HUES6 (cell line): ENCODE results near the gene DAAM1.

Experiments
- H3K27ac ChIP-seq: 2 replicates; pipeline ENCODE4 v1.7.0; 2013; ENCODE audit warnings: low read depth, mild to moderate bottlenecking, low read length, inconsistent platforms
- H3K27me3 ChIP-seq: 2 replicates; pipeline ENCODE4 v1.6.1; 2013; ENCODE audit warnings: low read length; ENCODE audit not compliant: control insufficient read depth, insufficient read depth
- H3K36me3 ChIP-seq: 2 replicates; pipeline ENCODE4 v1.6.1; 2013; ENCODE audit warnings: low read length; ENCODE audit not compliant: control insufficient read depth, insufficient read depth
- H3K4me1 ChIP-seq: 2 replicates; pipeline ENCODE4 v1.6.1; 2013; ENCODE audit warnings: low read length; ENCODE audit not compliant: control insufficient read depth, insufficient read depth
- H3K4me3 ChIP-seq: 2 replicates; pipeline ENCODE4 v1.5.1; 2013; ENCODE audit warnings: low read depth, low read length
- H3K9ac ChIP-seq: one replicate; pipeline ENCODE4 v1.6.1; 2013; ENCODE audit warnings: mild to moderate bottlenecking, low read length
- H3K9me3 ChIP-seq: 2 replicates; pipeline ENCODE4 v1.6.1; 2013; ENCODE audit warnings: low read depth, low read length; ENCODE audit not compliant: control insufficient read depth, insufficient read depth

The DAAM1 gene

GRCh38 chr14:59188461-59189090 is at the start of gene DAAM1:
Gene DAAM1, plus strand, starts transcription at chr14:59188667. Its CDS starts 74,811 bp downstream, at chr14:59263478.
- Histone ChIP-seq H3K27ac (peak within 1 kb of the TSS; percentile 9; the same call in 1 of the 2 replicates), H3K27me3 (peaks cover 32% of the 10 kb centered on the region), H3K36me3 (no peaks in the 10 kb centered on the region), H3K9ac (peak within 1 kb of the TSS; percentile 81), H3K4me1 (no peaks in the 10 kb centered on the region; the same call in 1 of the 2 replicates), H3K4me3 (peak within 1 kb of the TSS; percentile 96), H3K9me3 (no peaks in the 10 kb centered on the region)

- Histone ChIP-seq H3K4me3 (no peak overlapping the region), H3K27me3 (no peaks in the 10 kb centered on the region), H3K4me1 (no peaks in the 10 kb centered on the region), H3K9ac (no peak overlapping the region), H3K36me3 (no peaks in the 10 kb centered on the region), H3K27ac (no peak overlapping the region), H3K9me3 (no peaks in the 10 kb centered on the region)
Observed at GRCh38 chr14:59139324-59139723, 49.1 kb upstream of the DAAM1 start.

GRCh38 chr14:59140106-59140843 is 48.2 kb upstream of the DAAM1 start:
- no peak overlapping the region for H3K27ac ChIP-seq
- H3K4me3 ChIP-seq = no peak overlapping the region
- H3K9me3 ChIP-seq = no peaks in the 10 kb centered on the region
- no peaks in the 10 kb centered on the region for H3K4me1 ChIP-seq
- H3K27me3 ChIP-seq = no peaks in the 10 kb centered on the region
- no peak overlapping the region for H3K9ac ChIP-seq
- no peaks in the 10 kb centered on the region for H3K36me3 ChIP-seq

- H3K27me3 ChIP-seq = no peaks in the 10 kb centered on the region
- H3K9me3 ChIP-seq = no peaks in the 10 kb centered on the region
Observed at GRCh38 chr14:59146484-59146883, 42.0 kb upstream of the DAAM1 start.

GRCh38 chr14:59147007-59147406 is 41.5 kb upstream of the DAAM1 start:
- Histone ChIP-seq H3K27ac (no peak overlapping the region), H3K4me1 (no peaks in the 10 kb centered on the region), H3K27me3 (no peaks in the 10 kb centered on the region), H3K9me3 (no peaks in the 10 kb centered on the region), H3K9ac (no peak overlapping the region), H3K36me3 (no peaks in the 10 kb centered on the region), H3K4me3 (no peak overlapping the region)

More at GRCh38 chr14:59146484-59146883, 42.0 kb upstream of the DAAM1 start:
- no peaks in the 10 kb centered on the region for H3K4me1 ChIP-seq
- no peak overlapping the region for H3K27ac ChIP-seq
- H3K36me3 ChIP-seq = no peaks in the 10 kb centered on the region
- no peak overlapping the region for H3K4me3 ChIP-seq
- no peak overlapping the region for H3K9ac ChIP-seq

- Histone ChIP-seq H3K27ac (no peak overlapping the region), H3K27me3 (no peaks in the 10 kb centered on the region), H3K9me3 (no peaks in the 10 kb centered on the region), H3K4me3 (no peak overlapping the region), H3K9ac (no peak overlapping the region), H3K36me3 (no peaks in the 10 kb centered on the region), H3K4me1 (no peaks in the 10 kb centered on the region)
Observed at GRCh38 chr14:59148334-59148900, 40.0 kb upstream of the DAAM1 start.

- H3K36me3 ChIP-seq = no peaks in the 10 kb centered on the region
- no peaks in the 10 kb centered on the region for H3K4me1 ChIP-seq
- H3K9ac ChIP-seq = no peak overlapping the region
- H3K9me3 ChIP-seq = no peaks in the 10 kb centered on the region
- H3K27ac ChIP-seq = no peak overlapping the region
- no peaks in the 10 kb centered on the region for H3K27me3 ChIP-seq
- H3K4me3 ChIP-seq = no peak overlapping the region
Observed at GRCh38 chr14:59150990-59151389, 37.5 kb upstream of the DAAM1 start.

- Histone ChIP-seq H3K36me3 (no peaks in the 10 kb centered on the region), H3K27ac (no peak overlapping the region), H3K27me3 (no peaks in the 10 kb centered on the region), H3K4me3 (no peak overlapping the region), H3K9me3 (no peaks in the 10 kb centered on the region), H3K4me1 (0 out of 2 replicates have a peak, but pooled peaks cover 4% of the 10 kb centered on the region), H3K9ac (no peak overlapping the region)
Observed at GRCh38 chr14:59154373-59154772, 34.1 kb upstream of the DAAM1 start.

- H3K36me3 ChIP-seq = no peaks in the 10 kb centered on the region
- no peak overlapping the region for H3K27ac ChIP-seq
- H3K27me3 ChIP-seq = no peaks in the 10 kb centered on the region
- H3K9me3 ChIP-seq = no peaks in the 10 kb centered on the region
- H3K4me1 ChIP-seq = 0 out of 2 replicates have a peak, but pooled peaks cover 4% of the 10 kb centered on the region
- no peak overlapping the region for H3K4me3 ChIP-seq
- H3K9ac ChIP-seq = no peak overlapping the region
Observed at GRCh38 chr14:59155886-59156285, 32.6 kb upstream of the DAAM1 start.

GRCh38 chr14:59159169-59159568 is 29.3 kb upstream of the DAAM1 start:
- Histone ChIP-seq H3K4me3 (no peak overlapping the region), H3K36me3 (no peaks in the 10 kb centered on the region), H3K9ac (no peak overlapping the region), H3K9me3 (no peaks in the 10 kb centered on the region), H3K27ac (no peak overlapping the region), H3K4me1 (0 out of 2 replicates have a peak, but pooled peaks cover 4% of the 10 kb centered on the region), H3K27me3 (no peaks in the 10 kb centered on the region)

GRCh38 chr14:59160506-59160905 is 28.0 kb upstream of the DAAM1 start:
- Histone ChIP-seq H3K4me3 (no peak overlapping the region), H3K9ac (no peak overlapping the region), H3K9me3 (no peaks in the 10 kb centered on the region), H3K27me3 (no peaks in the 10 kb centered on the region), H3K36me3 (no peaks in the 10 kb centered on the region), H3K4me1 (0 out of 2 replicates have a peak, but pooled peaks cover 4% of the 10 kb centered on the region), H3K27ac (no peak overlapping the region)
